HCEC 1CT (cell line): ENCODE results near the gene THADA.

Source experiments
- DNase-seq: peaks from one replicate; pipeline ENCODE4 v3.0.0-alpha.2; 2017

The THADA gene

DNA sequence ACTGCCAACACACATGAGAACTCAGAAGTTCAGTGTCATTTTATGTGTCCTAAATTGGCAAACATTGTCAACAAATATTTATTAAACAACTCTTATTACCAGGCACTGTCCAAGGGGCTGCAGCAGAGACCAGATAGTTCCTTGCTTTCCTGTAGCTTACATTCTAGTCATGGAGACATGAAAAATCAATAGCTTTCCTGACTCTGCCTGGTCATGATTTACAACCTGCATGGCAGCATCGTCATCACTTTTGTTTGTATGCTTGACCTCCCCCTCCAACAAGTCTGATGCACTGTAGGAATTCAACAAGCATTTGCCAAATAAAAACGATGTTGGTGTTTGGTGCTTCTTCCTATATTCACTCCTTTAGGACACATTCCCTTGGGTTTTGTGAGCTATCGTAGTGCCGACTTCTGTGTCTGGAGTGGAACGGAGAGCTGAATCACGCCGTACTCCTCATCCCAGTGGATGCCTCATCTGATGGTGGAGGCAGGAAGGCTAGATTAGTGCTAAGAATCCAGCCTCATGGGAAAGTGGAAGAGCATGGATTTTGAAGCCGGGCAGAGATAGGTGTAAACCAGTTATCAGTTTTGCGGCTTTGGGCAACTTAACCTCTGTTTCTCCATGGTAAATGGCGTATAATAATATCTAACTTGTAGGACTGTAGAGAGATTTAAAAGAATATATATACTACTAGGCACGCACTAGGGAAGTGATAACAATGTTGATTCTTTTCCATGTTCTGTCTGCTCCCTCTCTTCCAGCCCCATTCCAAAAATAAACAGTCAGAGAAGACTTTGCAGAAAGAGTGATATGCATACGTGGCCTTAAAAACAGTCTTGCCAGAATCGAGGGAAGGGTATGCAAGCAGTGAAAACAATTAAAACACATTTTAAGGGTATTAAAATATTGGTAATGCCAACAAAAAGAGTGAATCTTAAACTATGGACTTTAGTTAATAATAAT, 249.0 kb downstream of the THADA start:
- no peak for DNase-seq

DNA sequence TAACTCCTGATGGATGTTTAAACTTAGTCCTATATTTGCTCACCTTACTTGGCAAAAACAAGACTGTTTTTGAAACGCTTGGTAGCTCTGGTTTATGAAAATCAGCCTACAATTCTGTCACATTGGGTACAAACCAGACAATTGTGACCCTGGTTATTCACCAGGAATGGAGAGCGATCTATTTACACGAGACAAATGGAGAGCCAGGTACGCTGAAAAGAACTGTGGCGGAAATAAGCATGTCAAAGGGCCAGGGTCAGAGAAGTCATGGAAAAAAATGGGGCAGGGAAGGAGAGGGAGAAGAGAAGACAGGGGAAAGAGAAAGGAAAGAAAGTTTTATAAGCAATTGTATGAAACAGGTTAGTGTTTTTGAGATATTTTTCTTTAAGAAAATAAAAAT, 250.0 kb downstream of the THADA start:
- DNase-seq: no peak

DNA sequence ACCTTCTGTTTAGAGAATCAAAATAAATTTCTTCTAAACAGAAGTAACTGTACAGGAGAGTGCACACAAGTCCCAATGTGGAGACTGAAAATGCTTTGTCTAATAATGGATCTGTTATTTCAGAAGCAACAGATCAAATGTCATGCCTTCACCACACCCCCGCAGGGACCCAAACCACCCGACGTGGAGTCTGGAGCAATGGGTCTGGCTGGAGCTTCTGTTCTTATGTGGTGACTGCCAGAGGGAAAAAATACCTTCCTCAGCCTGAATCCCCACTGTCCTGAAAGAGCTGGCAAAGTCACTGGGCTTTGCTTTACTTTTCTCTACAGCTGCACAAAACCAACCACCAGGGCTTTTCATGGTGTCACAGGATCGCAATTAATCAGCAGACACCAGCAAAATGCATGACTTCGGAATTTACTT, 250.4 kb downstream of the THADA start:
- no peak for DNase-seq

DNA sequence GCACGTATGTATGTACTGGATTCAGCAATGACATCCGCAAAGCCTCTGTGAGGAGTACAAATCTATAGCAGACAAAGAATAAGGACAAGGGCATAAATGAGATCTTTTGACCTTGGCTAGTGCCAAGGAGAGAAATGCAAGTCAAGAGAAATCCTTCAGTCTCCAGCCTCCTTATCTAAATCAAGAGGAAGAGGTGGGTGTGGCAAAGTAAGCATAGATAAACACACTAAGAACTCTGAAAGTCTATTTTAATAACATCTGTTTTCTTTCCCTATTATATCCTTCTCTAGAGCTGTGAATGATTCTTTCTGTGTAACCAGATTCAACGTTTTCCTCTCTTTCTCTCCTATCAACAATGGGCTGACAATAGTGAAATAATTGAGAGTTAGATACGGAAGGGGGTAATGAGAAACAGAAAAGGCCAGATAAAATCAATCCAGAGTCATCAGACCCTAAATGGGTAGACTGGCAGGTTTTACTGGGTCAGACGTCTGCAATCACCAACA, 250.9 kb downstream of the THADA start:
- no peak for DNase-seq

DNA sequence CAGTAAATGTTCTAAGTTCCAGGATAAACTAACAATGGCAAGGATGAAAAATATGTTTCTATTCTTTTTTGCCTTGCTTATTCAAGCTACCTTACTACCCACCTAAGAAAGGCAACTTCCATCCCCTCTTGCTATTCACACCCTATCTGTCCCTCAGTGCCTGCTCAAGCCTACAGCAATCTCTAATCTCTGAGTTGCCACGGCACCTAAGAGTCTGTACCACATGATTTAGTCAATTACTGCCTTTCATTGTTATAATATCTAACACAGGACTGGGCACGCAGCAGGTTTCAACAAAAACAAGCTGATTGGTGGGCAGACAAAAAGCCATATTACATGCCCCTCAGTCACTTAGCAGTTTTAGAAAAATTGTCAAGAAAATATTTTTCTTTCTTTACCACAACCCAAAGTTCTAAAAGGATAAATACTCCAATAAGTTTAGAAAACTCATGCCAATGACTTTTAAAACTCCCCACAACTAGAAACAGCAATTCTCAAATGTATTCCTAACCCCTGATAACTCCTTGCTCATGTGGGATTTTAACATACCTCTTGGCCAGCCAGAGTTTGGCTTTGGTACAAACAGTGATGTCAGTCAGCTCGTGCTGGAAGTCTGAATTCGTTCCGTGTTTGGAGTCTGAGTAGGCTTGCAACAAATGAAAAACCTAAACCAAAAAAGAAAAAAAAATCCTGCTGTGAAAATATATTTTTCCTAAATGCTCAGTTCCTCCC, 252.1 kb downstream of the THADA start:
- DNase-seq: peak; percentile 67

DNA sequence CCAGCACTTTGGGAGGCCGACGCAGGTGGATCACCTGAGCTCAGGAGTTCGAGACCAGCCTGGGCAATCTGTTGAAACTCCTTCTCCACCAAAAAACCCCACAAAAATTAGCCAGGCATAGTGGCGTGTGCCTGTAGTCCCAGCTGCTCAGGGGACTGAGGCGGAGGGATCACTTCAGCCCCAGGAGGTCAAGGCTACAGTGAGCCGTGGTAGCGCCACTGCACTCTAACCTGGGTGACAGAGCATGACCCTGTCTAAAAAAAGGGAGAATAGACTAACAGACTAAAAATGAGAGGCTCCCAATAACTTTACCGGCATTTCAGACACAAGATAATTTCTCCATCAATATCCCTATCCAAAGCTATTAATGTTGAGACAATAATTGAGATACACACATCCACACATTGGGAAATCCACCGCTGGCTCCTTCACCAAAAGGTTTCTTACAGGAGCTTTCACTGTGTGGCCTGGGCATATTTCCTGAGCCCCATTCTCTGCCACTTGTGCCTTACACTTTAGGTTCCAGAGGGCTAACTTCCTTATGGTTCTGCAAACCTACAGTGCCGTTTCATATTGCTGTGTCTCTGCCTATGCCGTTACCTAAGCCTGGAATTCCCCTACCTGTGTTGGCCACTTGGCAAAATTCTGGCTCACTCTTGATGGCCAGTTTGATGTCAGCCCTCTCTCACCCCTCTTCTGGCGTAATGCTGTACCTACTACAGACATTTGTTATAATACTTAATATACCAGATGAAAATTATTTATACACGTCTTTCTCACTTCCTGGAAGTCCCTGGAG, 253.7 kb downstream of the THADA start:
- no peak for DNase-seq

DNA sequence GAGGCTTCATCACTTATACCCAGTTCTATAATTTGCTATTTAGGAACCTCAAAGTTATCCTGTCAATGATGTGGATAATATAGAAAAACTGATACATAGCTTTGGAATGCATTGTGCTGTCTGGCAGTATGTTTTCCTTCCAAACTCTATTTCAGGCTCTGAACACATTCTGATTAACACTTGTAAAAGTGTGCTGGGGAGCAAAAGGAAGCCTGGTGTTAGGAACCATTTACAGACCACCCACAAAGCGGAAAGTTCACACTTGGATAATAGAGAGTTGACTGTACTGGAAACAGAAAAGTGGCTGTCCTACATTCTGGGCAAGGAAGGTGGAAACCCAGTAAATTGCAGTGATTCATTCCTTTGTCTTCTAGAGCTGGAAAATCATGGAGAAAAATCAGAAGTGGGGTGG, 254.9 kb downstream of the THADA start:
- DNase-seq: peak; percentile 78

DNA sequence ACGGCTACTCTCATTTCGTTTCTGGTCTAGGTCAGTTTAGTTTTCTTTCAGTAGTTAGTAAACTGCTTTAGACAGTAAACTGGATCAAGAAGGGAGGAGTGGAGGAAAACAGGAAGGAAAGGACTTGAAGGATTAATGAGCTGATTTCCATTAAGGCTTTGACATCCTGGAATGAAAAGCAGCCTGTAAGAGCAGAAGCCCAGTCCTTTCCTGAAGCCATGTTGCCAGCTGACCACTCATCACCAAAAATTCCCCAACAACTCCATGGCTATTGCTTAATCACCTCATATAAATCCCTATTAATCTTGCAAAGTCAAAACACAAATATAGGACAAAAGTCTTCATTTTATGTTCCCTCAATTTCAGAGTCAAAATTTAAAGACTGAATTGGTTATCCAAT, 255.8 kb downstream of the THADA start:
- DNase-seq: peak; percentile 76

DNA sequence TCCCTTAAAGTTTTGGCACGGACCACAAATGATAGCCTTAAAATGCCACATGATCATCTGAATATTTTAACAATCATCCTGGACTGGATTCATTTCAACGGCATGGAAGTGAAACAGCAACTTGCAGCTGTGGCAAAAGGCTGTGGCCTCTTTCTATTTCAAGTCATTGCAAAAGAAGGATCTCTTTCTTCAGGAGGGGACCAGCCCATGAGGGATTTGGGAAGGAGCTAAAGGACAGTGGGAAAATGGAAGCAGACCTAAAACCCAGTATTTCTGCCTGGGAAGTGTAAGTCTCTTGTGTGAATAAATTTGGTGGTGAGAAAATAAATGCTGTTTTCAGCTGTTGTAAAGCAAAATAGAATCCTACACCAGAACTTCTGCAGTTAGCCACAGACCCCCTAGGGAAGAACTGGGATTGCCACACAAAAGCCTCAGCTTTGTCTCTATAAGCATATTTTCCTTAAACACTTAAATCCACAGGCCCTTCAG, 262.1 kb downstream of the THADA start:
- DNase-seq: peak; percentile 58

DNA sequence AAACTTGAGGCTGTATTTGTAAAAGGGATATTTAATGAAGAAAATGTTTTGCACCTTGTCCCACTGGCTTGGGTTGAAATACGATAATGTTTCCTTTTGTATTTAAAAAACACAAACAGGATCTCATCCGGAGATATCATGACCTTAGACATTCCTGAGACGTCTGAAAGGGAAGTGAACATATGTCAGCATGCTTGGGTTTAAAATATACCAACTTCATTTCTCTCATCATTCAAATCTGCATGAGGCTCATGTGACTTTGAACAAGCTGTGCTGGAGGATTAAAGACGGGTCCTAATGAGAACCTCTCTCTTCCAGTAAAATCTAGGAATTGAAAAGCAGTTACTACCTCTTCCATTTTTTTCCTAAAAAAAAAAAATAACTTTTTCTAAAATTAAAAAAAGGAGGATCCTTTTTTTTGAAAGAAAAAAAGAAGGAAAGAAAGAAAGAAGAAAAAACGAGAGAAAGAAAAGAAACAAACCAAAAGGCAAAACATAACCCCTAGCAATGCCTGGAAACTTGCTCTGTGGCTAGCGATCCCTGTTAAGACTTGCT, 262.7 kb downstream of the THADA start:
- DNase-seq: peak; percentile 47

DNA sequence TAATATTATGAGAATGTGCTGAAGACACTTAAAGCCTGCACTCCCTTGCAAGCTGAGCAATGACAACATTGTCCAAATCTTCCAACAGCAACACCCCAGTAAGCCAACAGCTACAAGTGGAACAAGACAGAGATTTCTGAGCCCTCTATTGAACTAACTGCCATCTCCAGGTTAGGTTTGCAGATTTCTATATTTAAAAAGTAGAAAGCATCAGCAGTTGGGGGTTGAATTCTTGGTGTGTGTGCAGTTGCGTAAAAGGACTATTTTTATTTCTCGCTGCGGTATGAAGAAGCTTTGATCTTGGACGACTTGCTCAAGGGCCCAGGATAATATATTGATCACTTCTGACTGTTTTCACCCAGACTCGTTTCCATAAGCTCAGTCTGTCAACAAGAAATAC, 263.2 kb downstream of the THADA start:
- DNase-seq: no peak

DNA sequence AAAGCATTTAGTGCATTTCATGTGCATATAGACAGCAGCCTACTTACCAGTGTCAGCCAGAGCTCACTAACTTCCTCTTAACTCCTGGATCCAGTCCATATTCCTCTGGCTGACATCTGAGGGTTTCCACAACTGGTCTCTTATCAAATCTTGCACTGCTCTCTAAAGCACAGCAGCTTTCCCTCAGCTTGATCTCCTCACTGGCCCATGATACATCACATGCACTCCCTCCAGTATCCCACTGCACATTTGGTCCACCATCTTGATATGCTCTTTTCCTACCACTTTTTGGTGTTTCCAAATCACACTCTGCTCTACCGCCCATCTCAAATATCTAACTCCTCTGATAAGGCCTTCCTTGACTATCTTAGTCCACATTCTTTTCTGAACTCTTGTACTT, 264.4 kb downstream of the THADA start:
- no peak for DNase-seq

DNA sequence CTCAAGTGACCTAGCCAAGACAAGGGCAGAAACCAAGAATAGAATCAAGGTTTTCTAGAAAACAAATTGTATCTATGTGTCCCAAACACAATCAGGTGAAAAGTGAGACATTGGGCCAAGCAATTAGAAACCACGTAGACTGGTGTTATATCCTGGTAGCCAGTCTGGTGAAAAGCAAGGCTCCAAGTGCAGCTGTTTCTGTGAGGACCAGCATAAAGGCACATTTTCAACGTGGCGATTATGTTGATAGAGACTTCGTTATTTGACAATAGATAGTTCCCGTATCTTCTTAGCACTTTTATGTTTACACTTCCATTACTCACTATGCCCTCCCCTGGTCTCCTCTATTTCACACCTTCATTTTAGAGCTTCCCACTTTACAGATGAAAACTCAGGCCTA, 266.2 kb downstream of the THADA start:
- no peak for DNase-seq

DNA sequence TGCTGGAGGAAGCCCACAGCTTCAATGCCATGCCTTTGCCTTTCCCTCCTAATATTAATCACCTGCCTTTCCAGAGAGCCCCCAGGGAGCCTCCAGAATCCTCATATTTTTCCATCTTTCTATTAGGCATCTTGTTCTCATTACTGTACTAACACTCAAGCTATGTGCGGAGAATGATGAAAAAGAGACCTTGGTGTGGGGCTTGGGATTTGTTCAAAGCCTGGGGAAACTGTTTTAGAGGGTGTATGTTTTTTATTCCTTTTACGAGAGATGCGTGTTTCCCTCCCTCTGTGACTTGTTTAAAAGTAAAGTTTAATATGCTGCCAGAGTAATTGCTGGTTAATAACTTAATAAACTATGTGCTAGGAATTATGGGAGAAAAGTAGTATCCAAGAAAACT, 267.0 kb downstream of the THADA start:
- DNase-seq: no peak

DNA sequence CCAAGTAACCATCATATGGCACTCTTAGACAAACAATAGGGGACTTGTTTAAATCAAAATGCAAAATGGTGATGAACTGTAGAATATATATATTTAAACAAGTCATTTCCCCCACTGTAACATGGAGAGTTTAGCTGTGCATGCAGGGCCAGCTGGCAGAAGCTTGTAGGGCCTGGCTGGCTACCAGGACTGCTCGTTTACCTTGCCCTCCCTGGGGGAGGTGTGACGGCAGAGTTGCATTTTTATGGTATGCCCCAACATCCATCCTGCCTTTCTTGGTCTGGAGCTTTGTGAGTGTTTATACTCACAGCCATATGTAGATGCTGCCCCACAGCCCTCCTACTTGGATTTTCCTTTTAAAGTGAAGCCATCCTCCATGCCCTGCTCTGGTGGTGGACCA, 267.7 kb downstream of the THADA start:
- no peak for DNase-seq

DNA sequence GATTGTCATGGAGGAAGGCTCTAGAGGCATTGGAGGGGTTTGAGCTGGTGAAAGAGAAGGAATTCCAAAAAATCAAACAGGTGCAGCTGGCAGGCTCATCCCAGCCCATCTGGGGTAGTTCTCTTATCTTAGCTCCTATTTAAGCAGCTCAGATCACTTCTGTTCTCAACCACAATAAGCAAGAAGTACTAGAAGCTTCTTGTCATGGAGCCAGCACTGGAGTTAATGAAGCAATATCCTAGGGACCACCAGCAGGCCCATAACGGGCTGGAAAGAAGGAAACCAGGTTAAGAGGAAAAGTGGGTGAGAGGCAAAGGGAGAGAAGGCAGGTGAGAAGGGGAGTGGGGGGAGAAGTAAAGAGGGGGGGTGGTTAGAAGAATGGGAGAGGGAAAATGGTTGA, 268.7 kb downstream of the THADA start:
- DNase-seq: no peak

DNA sequence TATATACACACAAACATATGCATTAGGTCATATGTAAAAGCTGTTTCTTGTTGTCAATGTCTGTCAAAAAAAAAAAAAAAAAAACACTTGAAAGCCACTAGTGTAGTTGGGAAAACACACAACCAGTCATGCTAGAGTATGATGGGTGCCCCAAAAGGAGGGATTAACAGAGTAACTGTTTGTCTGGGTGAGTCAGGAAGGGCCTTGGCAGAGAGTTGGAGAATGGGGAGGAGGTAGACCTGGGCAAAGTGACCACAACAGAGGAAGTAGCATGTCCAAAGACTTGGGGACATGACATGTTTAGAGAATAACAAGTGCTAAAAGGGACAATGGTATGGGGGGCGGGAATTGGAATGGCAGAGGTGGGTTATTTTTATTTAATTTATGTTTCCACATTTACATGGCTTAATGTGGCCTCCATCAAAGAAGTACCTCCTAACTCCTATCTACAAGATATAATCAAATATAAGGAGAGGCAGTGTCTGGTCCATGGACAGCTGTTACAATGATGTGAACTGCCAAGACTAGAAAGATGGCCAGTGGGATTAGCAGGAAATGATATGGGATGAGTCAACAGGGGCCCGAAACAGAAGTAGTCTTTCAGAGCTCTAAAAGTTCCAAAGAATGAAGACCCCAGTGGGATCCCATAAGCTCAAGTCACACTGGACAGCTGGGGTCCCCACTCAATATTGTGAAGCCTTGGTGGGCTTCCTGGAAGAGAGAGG, 269.6 kb downstream of the THADA start:
- DNase-seq: no peak

DNA sequence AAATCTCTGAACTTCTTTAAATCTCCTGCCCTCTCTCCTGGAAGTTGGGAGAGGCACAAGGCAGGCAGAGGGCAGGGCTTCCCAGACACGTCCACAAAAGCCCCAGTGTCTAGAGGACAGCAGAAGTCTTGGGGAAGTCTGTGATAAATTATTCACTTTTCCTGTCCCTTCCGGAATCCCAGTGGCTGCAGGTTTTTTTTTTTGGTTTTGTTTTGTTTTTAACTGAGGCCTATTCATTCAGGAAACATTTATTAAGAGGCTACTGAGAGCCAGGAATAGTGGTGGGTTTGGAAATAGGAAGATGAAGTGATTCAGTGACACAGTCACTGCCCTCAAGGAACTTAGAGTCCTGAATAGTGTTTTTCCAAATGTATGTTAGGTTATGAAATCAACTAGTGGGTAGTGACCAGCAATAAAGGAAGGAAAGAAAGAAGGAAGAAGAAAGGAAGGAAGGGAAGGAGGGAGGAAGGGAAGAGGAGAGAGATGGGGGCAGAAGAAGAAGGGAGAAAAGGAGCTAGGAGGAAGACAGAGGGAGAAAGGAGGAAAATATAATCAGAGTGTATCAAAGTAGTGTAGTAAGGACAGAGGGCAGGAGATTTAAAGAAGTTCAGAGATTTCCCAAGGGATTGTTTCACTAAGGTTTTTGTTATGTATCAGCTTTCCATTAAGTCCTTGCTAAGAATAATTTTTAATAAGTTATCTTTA, 270.6 kb downstream of the THADA start:
- DNase-seq: no peak

DNA sequence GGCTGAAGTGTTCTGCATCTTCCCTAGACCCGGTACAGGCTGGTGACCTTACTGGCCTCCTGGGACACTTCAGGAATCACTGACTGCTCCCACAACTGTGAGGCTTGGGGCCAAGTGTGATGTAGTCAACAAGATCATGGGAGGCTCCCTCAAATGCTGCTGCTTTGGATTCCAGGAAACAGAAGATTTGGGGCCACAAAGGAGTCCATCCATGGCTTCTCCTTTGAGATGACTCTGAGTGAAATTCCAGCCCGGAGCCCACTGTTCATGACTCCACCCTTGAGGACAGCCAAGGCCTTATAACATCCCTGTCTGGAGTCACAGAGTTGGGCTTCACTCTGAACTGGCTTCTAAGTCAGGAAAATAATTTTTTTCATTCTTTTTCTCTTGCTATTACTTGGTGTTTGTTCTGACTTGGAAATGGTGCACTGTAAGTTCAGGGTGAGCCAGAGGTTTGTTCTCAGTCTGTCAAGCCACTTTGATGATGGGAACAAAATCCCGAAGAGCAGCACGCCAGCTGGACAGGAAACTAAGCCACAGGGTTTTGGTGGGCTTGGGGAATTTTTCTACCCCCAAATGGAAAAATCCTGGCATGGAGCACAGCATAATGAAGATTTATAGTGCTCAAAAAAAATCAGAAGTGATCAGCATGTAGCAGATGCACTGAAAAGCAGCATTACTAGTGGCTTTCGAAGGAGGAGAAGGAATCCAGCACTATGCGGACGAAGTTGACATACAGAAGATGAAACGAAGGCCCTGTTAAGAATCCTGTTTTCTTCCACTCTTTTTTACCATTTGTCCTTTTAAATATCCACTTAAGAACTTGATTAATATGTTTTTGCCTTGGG, 271.4 kb downstream of the THADA start:
- DNase-seq: no peak

DNA sequence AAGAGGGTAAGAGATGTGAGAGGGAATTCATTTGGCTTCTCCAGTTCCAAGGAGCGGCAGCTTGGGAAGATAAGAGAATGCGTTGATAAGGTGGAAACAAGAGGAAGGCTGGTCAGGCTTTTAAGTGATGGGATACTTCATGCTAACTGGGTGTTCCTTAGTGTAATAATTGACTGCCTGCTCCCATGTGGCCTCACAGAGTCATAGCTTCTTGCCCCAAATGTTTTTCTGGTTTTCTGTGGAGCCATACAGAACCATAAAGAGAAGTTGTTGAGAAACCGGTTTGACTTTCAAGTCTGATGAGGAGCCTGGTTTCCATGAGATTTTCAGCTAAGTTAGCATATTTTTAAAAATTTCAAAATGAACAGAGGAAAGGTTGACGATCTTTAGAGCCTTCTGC, 272.0 kb downstream of the THADA start:
- DNase-seq: no peak
